Measurements from ENCODE around the gene KANSL1.

Gene KANSL1

GRCh38 chr17:46143827-46144236 is 49.4 kb downstream of the KANSL1 start:
- TF ChIP-seq SIN3A (IDR thresholded peaks at IDR 0.05; ENCODE audit: borderline replicate concordance, insufficient read depth, low read length) (no peak), REST (IDR thresholded peaks at IDR 0.05; ENCODE audit: insufficient read depth in 1 of 2, low read depth in 2 of 2, low read length in 2 of 2) (no peak), POLR2AphosphoS5 (IDR thresholded peaks at IDR 0.05; ENCODE audit: low read depth, low read length) (no peak), FOXP2 (optimal IDR thresholded peaks at IDR 0.05; ENCODE audit: borderline replicate concordance, extremely low read depth, extremely low read length, insufficient read depth) (no peak), TAF1 (IDR thresholded peaks at IDR 0.05; ENCODE audit: borderline replicate concordance, insufficient read depth, low read length) (no peak)

- TF ChIP-seq REST (IDR thresholded peaks at IDR 0.05; ENCODE audit: insufficient read depth in 1 of 2, low read depth in 2 of 2, low read length in 2 of 2) (no peak), SIN3A (IDR thresholded peaks at IDR 0.05; ENCODE audit: borderline replicate concordance, insufficient read depth, low read length) (no peak), FOXP2 (optimal IDR thresholded peaks at IDR 0.05; ENCODE audit: borderline replicate concordance, extremely low read depth, extremely low read length, insufficient read depth) (no peak), TAF1 (IDR thresholded peaks at IDR 0.05; ENCODE audit: borderline replicate concordance, insufficient read depth, low read length) (no peak), POLR2AphosphoS5 (IDR thresholded peaks at IDR 0.05; ENCODE audit: low read depth, low read length) (no peak)
These were observed 51.6 kb downstream of the KANSL1 start for GRCh38 chr17:46141645-46142044.

- TF ChIP-seq TAF1 (IDR thresholded peaks at IDR 0.05; ENCODE audit: borderline replicate concordance, insufficient read depth, low read length) (no peak), FOXP2 (optimal IDR thresholded peaks at IDR 0.05; ENCODE audit: borderline replicate concordance, extremely low read depth, extremely low read length, insufficient read depth) (no peak), POLR2AphosphoS5 (IDR thresholded peaks at IDR 0.05; ENCODE audit: low read depth, low read length) (no peak), SIN3A (IDR thresholded peaks at IDR 0.05; ENCODE audit: borderline replicate concordance, insufficient read depth, low read length) (no peak), REST (IDR thresholded peaks at IDR 0.05; ENCODE audit: insufficient read depth in 1 of 2, low read depth in 2 of 2, low read length in 2 of 2) (no peak)
These were observed 52.5 kb downstream of the KANSL1 start for GRCh38 chr17:46140645-46141197.

- no peak for TF ChIP-seq TAF1 (IDR thresholded peaks at IDR 0.05; ENCODE audit: borderline replicate concordance, insufficient read depth, low read length)
- TF ChIP-seq FOXP2 (optimal IDR thresholded peaks at IDR 0.05; ENCODE audit: borderline replicate concordance, extremely low read depth, extremely low read length, insufficient read depth), result no peak
- TF ChIP-seq REST (IDR thresholded peaks at IDR 0.05; ENCODE audit: insufficient read depth in 1 of 2, low read depth in 2 of 2, low read length in 2 of 2), result no peak
- TF ChIP-seq SIN3A (IDR thresholded peaks at IDR 0.05; ENCODE audit: borderline replicate concordance, insufficient read depth, low read length), result no peak
- TF ChIP-seq POLR2AphosphoS5 (IDR thresholded peaks at IDR 0.05; ENCODE audit: low read depth, low read length), result no peak
These were observed 53.6 kb downstream of the KANSL1 start for GRCh38 chr17:46139432-46140210.
